K562 (cell line): Measurements from ENCODE around the gene CC2D1A. TPM values are rescaled to one million over a fixed set of nuclear protein-coding genes. Genes with fewer than 3 reads are reported as not detected.

ENCODE experiments used
- ATF7 ChIP-seq: fragments of 450-650 bp; IDR thresholded peaks from 2 replicates; pipeline ENCODE4 v1.7.1; 2014; ENCODE audit warnings: mild to moderate bottlenecking, moderate library complexity
- CXXC5 ChIP-seq: fragments of 250-450 bp; sonication (Bioruptor Pico); IDR thresholded peaks from 2 replicates; pipeline ENCODE4 v1.8.0; 2022; ENCODE audit warnings: inconsistent platforms, mild to moderate bottlenecking, moderate library complexity
- EP400 ChIP-seq: fragments of 450-650 bp; IDR thresholded peaks from 2 replicates; pipeline ENCODE4 v1.6.1; 2017; ENCODE audit warnings: antibody characterized with exemption, mild to moderate bottlenecking, moderate library complexity
- NFXL1 ChIP-seq: fragments of 450-650 bp; formaldehyde crosslinking; IDR thresholded peaks from 2 replicates; pipeline ENCODE4 v1.4.0; 2021; ENCODE audit warnings: mild to moderate bottlenecking
- RBM25 ChIP-seq: fragments of 200-400 bp; formaldehyde crosslinking; IDR thresholded peaks from 2 replicates; pipeline ENCODE4 v1.6.1; 2018; ENCODE audit warnings: low read length, low read depth, moderate library complexity; ENCODE audit not compliant: severe bottlenecking
- SMAD1 ChIP-seq: fragments of 150-350 bp; IDR thresholded peaks from 2 replicates; pipeline ENCODE4 v1.6.1; 2014; ENCODE audit warnings: low read length, low read depth; ENCODE audit not compliant: partially characterized antibody
- ZNF24 ChIP-seq: fragments of 450-650 bp; IDR thresholded peaks from 2 replicates; pipeline ENCODE4 v1.6.1; 2016
- polyA plus RNA-seq, 8 experiments: library from polyadenylated mRNA; depleted of rRNA in 4 of 8; stranded (reverse) in 5 of 8; unstranded in 3 of 8; fragments of >200 nt; fragmentation: Nextera tagmentation in 2 of 8; fragmentation: Illumina TruSeq in 1 of 8; extraction: Ambion mirVana in 2 of 8; extraction: Trizol in 1 of 8; gene quantifications; 2 replicates each; pipeline versions ENCODE4 v1.2.1 to v1.2.3, GENCODE V29; 2011 to 2014; ENCODE audit warnings: inconsistent platforms in 1 of 8, missing spikeins in 1 of 8
- total RNA-seq, 7 experiments: library from RNA; depleted of rRNA in 6 of 7; stranded (reverse); fragments of >200 nt in 6 of 7; fragmentation: Illumina TruSeq in 2 of 7; extraction: Trizol in 2 of 7; gene quantifications; 2 replicates each; pipeline versions ENCODE4 v1.2.1 to v1.2.3, GENCODE V29; 2011 to 2021; ENCODE audit warnings: low replicate concordance in 1 of 7
- TF ChIP-seq, protein P1 (sequence below), 3 experiments: IDR thresholded peaks in 2 of 3; conservative IDR thresholded peaks in 1 of 3; 2 replicates each; pipeline ENCODE4 v1.5.1; 2011 to 2012; ENCODE audit warnings: low read length in 3 of 3, mild to moderate bottlenecking in 3 of 3, control low read depth in 2 of 3, improper control_type of control experiment in 1 of 3, inconsistent platforms in 1 of 3, low read depth in 1 of 3, mixed read lengths in 1 of 3, moderate library complexity in 1 of 3; ENCODE audit not compliant: insufficient read depth in 2 of 3
- TF ChIP-seq, protein P2 (sequence below): sonication (generic); formaldehyde crosslinking; IDR thresholded peaks from 2 replicates; pipeline ENCODE4 v1.4.0; 2020; ENCODE audit warnings: mild to moderate bottlenecking, missing genetic modification reagents
- TF ChIP-seq, protein P3 (sequence below): sonication (generic); formaldehyde crosslinking; IDR thresholded peaks from 2 replicates; pipeline ENCODE4 v1.8.1; 2023; ENCODE audit warnings: mild to moderate bottlenecking, missing genetic modification reagents, moderate library complexity
- TF ChIP-seq, protein P4 (sequence below): sonication (generic); formaldehyde crosslinking; IDR thresholded peaks from 2 replicates; pipeline ENCODE4 v1.8.1; 2023; ENCODE audit warnings: mild to moderate bottlenecking, missing genetic modification reagents
- TF ChIP-seq, protein P5 (sequence below): fragments of 450-650 bp; IDR thresholded peaks from 2 replicates; pipeline ENCODE4 v1.6.1; 2017; ENCODE audit warnings: antibody characterized with exemption
- TF ChIP-seq, protein P6 (sequence below): fragments of 250-450 bp; sonication (Bioruptor Pico); IDR thresholded peaks from 2 replicates; pipeline ENCODE4 v1.9.0; 2021; ENCODE audit warnings: mild to moderate bottlenecking, inconsistent platforms

Gene CC2D1A
- total and polyA plus RNA-seq, 9 of the 15 experiments (the other 6 are each of a cell fraction or from before 2014, with no cell fraction given): 0.32 to 31.0 (median 12.9) TPM

DNA sequence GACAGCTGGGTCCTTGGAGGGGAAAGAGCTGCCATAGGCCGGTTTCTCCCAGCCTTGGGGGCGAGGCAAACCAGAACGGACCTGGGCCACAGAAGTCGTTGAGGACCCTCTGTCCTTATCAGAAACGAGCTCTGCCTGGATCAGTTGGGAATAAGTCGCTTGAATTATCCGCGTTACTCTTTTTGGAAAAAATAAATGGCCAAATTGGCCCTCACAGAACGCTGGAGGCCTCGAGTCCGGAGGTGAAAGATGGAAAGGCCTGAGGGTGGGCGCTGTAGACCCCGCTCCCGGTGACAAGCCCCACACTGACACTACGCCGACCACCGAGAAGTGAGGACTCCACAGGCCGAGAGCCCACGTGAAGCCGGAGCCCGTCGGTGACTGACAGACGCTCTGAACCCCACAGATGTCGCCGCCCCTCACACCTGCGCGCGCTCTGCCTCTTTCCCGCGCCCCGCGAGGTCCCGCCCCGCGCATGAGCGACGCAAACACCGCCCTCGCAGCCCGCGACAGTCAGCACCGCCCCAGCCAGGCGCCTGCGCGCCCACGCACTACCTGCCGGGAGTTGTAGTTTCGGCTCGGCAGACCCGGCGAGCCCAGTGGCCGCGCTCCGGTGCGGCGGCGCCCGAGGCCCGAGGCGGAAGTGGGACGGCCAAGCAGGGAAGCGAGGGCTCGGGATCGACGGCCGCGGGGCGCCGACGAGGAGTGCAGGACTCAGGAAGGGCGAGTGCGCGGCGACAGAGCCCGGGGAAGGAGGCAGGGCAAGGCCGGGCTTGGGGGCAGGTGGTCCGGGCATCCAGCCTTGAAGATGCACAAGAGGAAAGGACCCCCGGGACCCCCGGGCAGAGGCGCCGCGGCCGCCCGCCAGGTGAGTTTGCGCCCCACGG is at the start of gene CC2D1A, which contains the start of gene BRME1 (continued):
- TF ChIP-seq ATF7: peak; percentile 80
- peak; percentile 29 for TF ChIP-seq RBM25
- TF ChIP-seq, protein P1, sequence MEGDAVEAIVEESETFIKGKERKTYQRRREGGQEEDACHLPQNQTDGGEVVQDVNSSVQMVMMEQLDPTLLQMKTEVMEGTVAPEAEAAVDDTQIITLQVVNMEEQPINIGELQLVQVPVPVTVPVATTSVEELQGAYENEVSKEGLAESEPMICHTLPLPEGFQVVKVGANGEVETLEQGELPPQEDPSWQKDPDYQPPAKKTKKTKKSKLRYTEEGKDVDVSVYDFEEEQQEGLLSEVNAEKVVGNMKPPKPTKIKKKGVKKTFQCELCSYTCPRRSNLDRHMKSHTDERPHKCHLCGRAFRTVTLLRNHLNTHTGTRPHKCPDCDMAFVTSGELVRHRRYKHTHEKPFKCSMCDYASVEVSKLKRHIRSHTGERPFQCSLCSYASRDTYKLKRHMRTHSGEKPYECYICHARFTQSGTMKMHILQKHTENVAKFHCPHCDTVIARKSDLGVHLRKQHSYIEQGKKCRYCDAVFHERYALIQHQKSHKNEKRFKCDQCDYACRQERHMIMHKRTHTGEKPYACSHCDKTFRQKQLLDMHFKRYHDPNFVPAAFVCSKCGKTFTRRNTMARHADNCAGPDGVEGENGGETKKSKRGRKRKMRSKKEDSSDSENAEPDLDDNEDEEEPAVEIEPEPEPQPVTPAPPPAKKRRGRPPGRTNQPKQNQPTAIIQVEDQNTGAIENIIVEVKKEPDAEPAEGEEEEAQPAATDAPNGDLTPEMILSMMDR (IDR thresholded peaks at IDR 0.05 in 2 of 3, conservative IDR thresholded peaks at IDR 0.05 in 1 of 3; ENCODE audit: insufficient read depth in 2 of 3, low read depth in 1 of 3, low read length in 3 of 3): peak in 2 of 3 experiments; percentile 14 to 18; a peak in 2 of 6 replicates
- peak; percentile 3 for TF ChIP-seq SMAD1
- TF ChIP-seq EP400: peak; percentile 57; the same call in 1 of the 2 replicates
- TF ChIP-seq NFXL1 (CRISPR knock-in tag): no peak
- TF ChIP-seq CXXC5 (CRISPR knock-in tag): peak; percentile 99
- TF ChIP-seq, protein P2, sequence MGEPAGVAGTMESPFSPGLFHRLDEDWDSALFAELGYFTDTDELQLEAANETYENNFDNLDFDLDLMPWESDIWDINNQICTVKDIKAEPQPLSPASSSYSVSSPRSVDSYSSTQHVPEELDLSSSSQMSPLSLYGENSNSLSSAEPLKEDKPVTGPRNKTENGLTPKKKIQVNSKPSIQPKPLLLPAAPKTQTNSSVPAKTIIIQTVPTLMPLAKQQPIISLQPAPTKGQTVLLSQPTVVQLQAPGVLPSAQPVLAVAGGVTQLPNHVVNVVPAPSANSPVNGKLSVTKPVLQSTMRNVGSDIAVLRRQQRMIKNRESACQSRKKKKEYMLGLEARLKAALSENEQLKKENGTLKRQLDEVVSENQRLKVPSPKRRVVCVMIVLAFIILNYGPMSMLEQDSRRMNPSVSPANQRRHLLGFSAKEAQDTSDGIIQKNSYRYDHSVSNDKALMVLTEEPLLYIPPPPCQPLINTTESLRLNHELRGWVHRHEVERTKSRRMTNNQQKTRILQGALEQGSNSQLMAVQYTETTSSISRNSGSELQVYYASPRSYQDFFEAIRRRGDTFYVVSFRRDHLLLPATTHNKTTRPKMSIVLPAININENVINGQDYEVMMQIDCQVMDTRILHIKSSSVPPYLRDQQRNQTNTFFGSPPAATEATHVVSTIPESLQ (CRISPR knock-in tag): peak; percentile 99
- TF ChIP-seq, protein P3, sequence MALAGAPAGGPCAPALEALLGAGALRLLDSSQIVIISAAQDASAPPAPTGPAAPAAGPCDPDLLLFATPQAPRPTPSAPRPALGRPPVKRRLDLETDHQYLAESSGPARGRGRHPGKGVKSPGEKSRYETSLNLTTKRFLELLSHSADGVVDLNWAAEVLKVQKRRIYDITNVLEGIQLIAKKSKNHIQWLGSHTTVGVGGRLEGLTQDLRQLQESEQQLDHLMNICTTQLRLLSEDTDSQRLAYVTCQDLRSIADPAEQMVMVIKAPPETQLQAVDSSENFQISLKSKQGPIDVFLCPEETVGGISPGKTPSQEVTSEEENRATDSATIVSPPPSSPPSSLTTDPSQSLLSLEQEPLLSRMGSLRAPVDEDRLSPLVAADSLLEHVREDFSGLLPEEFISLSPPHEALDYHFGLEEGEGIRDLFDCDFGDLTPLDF (CRISPR knock-in tag): peak; percentile 99
- TF ChIP-seq, protein P4, sequence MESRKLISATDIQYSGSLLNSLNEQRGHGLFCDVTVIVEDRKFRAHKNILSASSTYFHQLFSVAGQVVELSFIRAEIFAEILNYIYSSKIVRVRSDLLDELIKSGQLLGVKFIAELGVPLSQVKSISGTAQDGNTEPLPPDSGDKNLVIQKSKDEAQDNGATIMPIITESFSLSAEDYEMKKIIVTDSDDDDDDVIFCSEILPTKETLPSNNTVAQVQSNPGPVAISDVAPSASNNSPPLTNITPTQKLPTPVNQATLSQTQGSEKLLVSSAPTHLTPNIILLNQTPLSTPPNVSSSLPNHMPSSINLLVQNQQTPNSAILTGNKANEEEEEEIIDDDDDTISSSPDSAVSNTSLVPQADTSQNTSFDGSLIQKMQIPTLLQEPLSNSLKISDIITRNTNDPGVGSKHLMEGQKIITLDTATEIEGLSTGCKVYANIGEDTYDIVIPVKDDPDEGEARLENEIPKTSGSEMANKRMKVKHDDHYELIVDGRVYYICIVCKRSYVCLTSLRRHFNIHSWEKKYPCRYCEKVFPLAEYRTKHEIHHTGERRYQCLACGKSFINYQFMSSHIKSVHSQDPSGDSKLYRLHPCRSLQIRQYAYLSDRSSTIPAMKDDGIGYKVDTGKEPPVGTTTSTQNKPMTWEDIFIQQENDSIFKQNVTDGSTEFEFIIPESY (CRISPR knock-in tag): 0 out of 2 replicates have a peak, but pooled peaks have one; percentile 16
- TF ChIP-seq, protein P5, sequence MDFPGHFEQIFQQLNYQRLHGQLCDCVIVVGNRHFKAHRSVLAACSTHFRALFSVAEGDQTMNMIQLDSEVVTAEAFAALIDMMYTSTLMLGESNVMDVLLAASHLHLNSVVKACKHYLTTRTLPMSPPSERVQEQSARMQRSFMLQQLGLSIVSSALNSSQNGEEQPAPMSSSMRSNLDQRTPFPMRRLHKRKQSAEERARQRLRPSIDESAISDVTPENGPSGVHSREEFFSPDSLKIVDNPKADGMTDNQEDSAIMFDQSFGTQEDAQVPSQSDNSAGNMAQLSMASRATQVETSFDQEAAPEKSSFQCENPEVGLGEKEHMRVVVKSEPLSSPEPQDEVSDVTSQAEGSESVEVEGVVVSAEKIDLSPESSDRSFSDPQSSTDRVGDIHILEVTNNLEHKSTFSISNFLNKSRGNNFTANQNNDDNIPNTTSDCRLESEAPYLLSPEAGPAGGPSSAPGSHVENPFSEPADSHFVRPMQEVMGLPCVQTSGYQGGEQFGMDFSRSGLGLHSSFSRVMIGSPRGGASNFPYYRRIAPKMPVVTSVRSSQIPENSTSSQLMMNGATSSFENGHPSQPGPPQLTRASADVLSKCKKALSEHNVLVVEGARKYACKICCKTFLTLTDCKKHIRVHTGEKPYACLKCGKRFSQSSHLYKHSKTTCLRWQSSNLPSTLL: no peak
- peak; percentile 6; the same call in 1 of the 2 replicates for TF ChIP-seq ZNF24
- TF ChIP-seq, protein P6, sequence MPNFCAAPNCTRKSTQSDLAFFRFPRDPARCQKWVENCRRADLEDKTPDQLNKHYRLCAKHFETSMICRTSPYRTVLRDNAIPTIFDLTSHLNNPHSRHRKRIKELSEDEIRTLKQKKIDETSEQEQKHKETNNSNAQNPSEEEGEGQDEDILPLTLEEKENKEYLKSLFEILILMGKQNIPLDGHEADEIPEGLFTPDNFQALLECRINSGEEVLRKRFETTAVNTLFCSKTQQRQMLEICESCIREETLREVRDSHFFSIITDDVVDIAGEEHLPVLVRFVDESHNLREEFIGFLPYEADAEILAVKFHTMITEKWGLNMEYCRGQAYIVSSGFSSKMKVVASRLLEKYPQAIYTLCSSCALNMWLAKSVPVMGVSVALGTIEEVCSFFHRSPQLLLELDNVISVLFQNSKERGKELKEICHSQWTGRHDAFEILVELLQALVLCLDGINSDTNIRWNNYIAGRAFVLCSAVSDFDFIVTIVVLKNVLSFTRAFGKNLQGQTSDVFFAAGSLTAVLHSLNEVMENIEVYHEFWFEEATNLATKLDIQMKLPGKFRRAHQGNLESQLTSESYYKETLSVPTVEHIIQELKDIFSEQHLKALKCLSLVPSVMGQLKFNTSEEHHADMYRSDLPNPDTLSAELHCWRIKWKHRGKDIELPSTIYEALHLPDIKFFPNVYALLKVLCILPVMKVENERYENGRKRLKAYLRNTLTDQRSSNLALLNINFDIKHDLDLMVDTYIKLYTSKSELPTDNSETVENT: peak; percentile 59; the same call in 1 of the 2 replicates
